NCI-H82 treated with DMSO at 0.1 percent for 48 hours (cell line): ENCODE data around the gene ECE1.
A peak's percentile ranks its signal among the peaks of the same experiment; 100 is the strongest.
"Not testable (repeated sequence)": the region's sequence is repeated elsewhere in the genome, so short reads cannot be mapped to it uniquely, and the experiment has no call there.

ENCODE experiments used
- DNase-seq: peaks from one replicate; lab custom pipeline; 2025; ENCODE audit not compliant: unreplicated experiment; lab: John Stamatoyannopoulos, UW

The ECE1 gene

GRCh38 chr1:21232044-21232443 is 58.2 kb downstream of the ECE1 start:
- peak; percentile 53 for DNase-seq

GRCh38 chr1:21229246-21230000 is 60.8 kb downstream of the ECE1 start:
- no peak for DNase-seq

GRCh38 chr1:21228224-21228623 is 62.0 kb downstream of the ECE1 start:
- DNase-seq, result not testable (repeated sequence)

- no peak for DNase-seq
Observed at GRCh38 chr1:21225065-21225464, 65.2 kb downstream of the ECE1 start.

- DNase-seq, result no peak
Observed at GRCh38 chr1:21220815-21221214, 69.4 kb downstream of the ECE1 start.

DNA sequence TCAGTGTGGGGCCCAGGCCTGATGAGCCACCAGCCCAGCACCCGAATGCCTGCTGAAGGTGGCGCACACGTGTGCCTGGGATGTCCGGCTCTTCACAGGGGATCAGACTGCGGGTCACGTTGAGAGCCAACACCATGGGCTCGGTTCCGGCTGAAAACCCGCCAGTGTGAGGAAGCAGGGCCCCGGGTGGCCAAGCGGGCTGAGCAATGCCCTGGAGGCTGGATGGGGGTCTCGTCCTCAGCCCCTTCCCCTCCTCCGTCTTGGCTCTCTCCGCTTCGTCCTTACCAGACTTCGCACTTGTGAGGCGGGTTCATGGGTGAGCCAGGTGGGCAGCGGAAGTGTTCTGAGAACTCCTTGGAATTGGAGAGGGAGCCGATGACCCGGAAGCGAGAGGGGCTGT is 70.6 kb downstream of the ECE1 start:
- no peak for DNase-seq

GRCh38 chr1:21217812-21218596 is 72.3 kb downstream of the ECE1 start:
- no peak for DNase-seq

DNA sequence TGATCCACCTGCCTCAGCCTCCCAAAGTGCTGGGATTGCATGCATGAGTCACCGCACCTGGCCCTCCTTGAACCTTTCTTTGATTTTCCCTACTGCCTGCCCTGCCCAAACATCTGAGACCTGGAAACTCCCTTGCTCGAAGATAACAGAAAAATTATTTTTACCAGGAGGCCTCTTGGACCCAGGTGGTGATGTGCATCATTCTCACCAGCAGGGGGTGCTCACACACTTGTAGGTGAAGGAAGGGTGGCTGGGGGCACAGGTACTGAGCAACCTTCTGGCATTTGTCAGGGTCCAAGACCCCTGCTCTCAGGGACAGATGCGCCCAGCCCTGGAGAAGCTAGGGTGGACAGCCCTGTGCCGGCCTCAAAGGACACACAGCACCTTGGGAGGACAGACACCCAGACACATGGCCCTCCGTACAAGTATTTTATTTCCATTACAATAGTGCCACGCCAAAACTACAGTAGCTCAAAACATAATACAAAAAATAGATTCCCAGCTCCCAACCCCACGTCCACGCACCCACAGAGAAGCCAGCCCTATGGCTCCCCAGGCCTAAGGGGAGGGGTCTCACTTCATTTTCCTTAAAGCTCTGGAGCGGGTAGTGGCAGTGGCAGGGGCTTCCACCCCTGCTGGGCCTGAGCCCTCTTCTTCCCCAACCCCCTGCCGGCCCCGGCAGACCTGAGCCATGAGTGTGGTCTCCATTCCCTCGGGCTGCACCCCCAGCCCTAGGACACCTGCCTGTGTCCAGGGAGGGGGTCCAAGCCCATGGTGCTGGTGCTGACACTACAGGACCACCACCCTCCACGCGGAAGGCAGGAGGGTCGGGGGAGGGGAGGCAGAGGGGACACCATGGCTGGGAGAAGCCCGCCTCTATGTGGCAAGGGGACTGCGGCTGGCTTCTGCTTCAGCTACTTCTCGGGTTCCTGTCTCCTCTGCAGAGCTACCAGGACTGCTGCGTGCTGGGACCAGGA is 73.1 kb downstream of the ECE1 start:
- peak; percentile 33 for DNase-seq

DNA sequence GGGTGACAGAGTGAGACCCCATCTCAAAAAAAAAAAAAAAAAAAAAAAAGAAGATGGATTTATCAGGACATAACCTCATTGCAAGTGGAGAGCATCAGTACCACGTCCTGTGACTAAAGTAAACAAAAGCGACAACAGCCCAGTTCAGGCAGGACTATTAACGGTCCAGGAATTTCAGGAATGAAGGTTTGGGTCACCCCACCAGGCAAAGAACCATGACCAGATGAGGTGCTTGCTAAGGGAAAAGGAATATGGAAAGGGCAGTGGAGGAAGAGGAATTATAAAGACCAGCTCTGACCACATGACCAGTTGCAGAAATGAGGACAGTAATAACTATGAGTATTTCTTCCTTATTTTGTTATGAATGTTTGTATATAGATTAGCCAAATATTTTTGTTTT is 78.1 kb downstream of the ECE1 start:
- DNase-seq, result no peak

DNA sequence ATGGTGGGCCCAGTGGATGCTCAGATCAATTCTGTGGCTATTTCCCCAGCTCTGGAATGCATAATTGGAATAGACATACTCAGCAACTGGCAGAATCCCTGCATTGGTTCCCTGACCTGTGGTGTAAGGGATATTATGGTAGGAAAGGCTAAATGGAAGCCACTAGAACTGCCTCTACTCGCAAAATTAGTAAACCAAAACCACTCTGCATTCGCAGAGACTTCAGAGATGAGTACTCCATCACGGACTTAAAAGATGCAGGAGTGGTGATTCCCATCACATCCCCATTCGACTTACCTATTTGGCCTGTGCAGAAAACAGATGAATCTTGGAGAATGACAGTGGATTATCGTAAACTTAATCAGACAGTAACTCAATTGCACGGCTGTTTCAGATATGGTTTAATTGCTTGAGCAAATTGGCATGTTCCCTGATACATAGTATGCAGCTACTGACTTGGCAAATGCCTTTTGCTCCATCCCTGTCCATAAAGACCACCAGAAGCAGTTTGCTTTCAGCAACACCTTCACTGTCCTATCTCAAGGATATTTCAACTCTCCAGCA is 82.0 kb downstream of the ECE1 start:
- DNase-seq, result not testable (repeated sequence)

- no peak for DNase-seq
Observed at GRCh38 chr1:21206117-21206516, 84.1 kb downstream of the ECE1 start.

GRCh38 chr1:21205416-21205815 is 84.8 kb downstream of the ECE1 start:
- no peak for DNase-seq

DNA sequence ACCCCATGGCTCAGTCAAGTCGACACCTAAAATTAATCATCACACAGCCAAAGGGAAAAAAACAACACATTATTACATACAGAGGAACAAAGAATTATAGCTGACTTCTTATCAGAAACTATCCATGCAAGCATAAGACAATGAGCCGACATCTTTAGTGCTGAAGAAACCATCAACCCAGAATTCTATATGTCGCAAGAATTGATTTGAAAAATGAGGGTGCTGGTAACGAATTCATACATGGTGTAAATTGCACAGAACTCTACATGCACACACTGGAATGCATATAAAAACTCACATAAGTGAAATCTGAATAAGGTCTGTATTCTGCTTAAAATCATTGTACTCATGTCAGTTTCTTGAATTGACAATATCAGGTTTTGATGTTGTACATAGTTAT is 88.6 kb downstream of the ECE1 start:
- DNase-seq, result no peak

DNA sequence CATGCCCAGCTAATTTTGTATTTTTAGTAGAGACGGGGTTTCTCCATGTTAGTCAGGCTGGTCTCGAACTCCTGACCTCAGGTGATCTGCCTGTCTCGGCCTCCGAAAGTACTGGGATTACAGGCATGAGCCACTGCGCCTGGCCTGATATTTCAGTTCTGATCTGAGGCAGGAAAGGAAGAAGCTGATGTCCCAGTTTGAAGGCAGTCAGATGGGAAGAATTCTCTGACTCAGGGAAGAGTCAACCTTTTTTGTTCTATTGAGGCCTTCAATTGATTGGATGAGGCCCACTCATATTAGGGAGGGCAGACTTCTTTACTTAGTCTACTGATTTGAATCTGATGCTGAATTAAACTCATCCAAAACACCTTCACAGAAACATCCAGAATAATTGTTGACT is 89.0 kb downstream of the ECE1 start:
- not testable (repeated sequence) for DNase-seq

- DNase-seq, result no peak
Observed at GRCh38 chr1:21200767-21201166, 89.5 kb downstream of the ECE1 start.

GRCh38 chr1:21198929-21199328 is 91.3 kb downstream of the ECE1 start:
- no peak for DNase-seq

GRCh38 chr1:21192871-21193270 is 97.4 kb downstream of the ECE1 start:
- no peak for DNase-seq

GRCh38 chr1:21192284-21192683 is 98.0 kb downstream of the ECE1 start:
- no peak for DNase-seq

DNA sequence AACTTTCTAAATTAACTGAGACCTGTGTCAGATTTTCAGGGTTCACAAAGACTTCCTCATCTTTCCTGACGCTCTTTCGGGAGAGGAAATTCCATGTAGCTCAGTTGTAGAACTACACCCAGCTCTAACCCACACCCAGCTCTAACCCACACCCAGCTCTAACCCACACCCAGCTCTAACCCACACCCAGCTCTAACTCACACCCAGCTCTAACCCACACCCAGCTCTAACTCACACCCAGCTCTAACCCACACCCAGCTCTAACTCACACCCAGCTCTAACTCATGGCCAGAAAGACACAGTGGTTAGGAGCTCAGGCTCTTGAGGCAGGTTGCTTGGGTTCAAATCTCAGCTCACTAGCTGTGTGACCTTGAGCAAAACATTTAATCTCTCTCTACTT is 99.5 kb downstream of the ECE1 start:
- DNase-seq, result not testable (repeated sequence)

GRCh38 chr1:21189906-21190500 is 100.3 kb downstream of the ECE1 start:
- no peak for DNase-seq

GRCh38 chr1:21189421-21189820 is 100.8 kb downstream of the ECE1 start:
- DNase-seq, result no peak
